ENCODE data around the gene CEP63. TPM values are rescaled to one million over a fixed set of nuclear protein-coding genes. Genes with fewer than 3 reads are reported as not detected.

CEP63 gene
- total RNA-seq, 1 experiment from 2014 or later, result 19.1 TPM

- POLR2A ChIA-PET, result no interaction called here
- intact Hi-C loops (cut with micrococcal nuclease), result no loop called here
- RAD21 ChIA-PET (ENCODE audit: low non-redundant PET in 1 of 2, low total read pairs in 2 of 2, uncharacterized antibody in 2 of 2, unreplicated experiment in 2 of 2), result no interaction called here
- Histone ChIP-seq H3K27ac (ENCODE audit: low read depth, low read length) (no peak overlapping the region), H3K4me1 (ENCODE audit: control insufficient read depth in 1 of 2, insufficient read depth in 2 of 2, low read length in 2 of 2) (no peaks in the 10 kb centered on the region), H3K9me3 (ENCODE audit: control insufficient read depth in 1 of 2, insufficient read depth in 1 of 2, low read depth in 1 of 2, low read length in 2 of 2) (no peaks in the 10 kb centered on the region), H4K20me1 (ENCODE audit: insufficient read depth) (no peaks in the 10 kb centered on the region), H3K9me2 (ENCODE audit: insufficient read depth) (no peaks in the 10 kb centered on the region), H2AFZ (ENCODE audit: low read depth, low read length, poor library complexity, severe bottlenecking) (no peak overlapping the region), H3K79me2 (ENCODE audit: insufficient read depth, low read length) (no peaks in the 10 kb centered on the region), H3K36me3 (ENCODE audit: control insufficient read depth in 1 of 2, insufficient read depth in 2 of 2, low read length in 2 of 2) (no peaks in the 10 kb centered on the region), H3K9ac (ENCODE audit: low read length) (no peak overlapping the region), H3K4me3 (replicated peaks in 1 of 2; ENCODE audit: low read depth in 1 of 2, low read length in 2 of 2) (no peak overlapping the region), H3K27me3 (ENCODE audit: insufficient read depth, low read length) (no peaks in the 10 kb centered on the region), H3K4me2 (ENCODE audit: low read length) (no peak overlapping the region)
- TF ChIP-seq CBX3 (IDR thresholded peaks at IDR 0.05; ENCODE audit: low read depth) (no peak), EZH2phosphoT487 (IDR thresholded peaks at IDR 0.05; ENCODE audit: borderline replicate concordance) (no peak), REST (IDR thresholded peaks at IDR 0.05; ENCODE audit: low read depth) (no peak), ZNF274 (IDR thresholded peaks at IDR 0.05; ENCODE audit: low read depth, low read length) (no peak), SP1 (IDR thresholded peaks at IDR 0.05; ENCODE audit: low read depth) (no peak)
- no peak for ATAC-seq
- CTCF ChIA-PET, result no interaction called here
- no TSS peak for BruUV-seq (replicated peaks)
- no peak for DNase-seq (ENCODE audit: low read depth, low spot score)
Measured at GRCh38 chr3:134619301-134619615, 133.4 kb downstream of the CEP63 start.

GRCh38 chr3:134619884-134620445 is 134.1 kb downstream of the CEP63 start:
- H3K4me3 ChIP-seq (replicated peaks in 1 of 2; ENCODE audit: low read depth in 1 of 2, low read length in 2 of 2), result no peak overlapping the region
- ChIA-PET CTCF (no interaction called here), RAD21 (ENCODE audit: low non-redundant PET in 1 of 2, low total read pairs in 2 of 2, uncharacterized antibody in 2 of 2, unreplicated experiment in 2 of 2) (no interaction called here), POLR2A (no interaction called here)
- no peak overlapping the region for H2AFZ ChIP-seq (ENCODE audit: low read depth, low read length, poor library complexity, severe bottlenecking)
- no peaks in the 10 kb centered on the region for H3K4me1 ChIP-seq (ENCODE audit: control insufficient read depth in 1 of 2, insufficient read depth in 2 of 2, low read length in 2 of 2)
- H3K27ac ChIP-seq (ENCODE audit: low read depth, low read length), result no peak overlapping the region
- H3K4me2 ChIP-seq (ENCODE audit: low read length), result no peak overlapping the region
- intact Hi-C loops (cut with micrococcal nuclease), result no loop called here
- H3K9me3 ChIP-seq (ENCODE audit: control insufficient read depth in 1 of 2, insufficient read depth in 1 of 2, low read depth in 1 of 2, low read length in 2 of 2), result no peaks in the 10 kb centered on the region
- H3K79me2 ChIP-seq (ENCODE audit: insufficient read depth, low read length), result no peaks in the 10 kb centered on the region
- no peaks in the 10 kb centered on the region for H3K9me2 ChIP-seq (ENCODE audit: insufficient read depth)
- DNase-seq (ENCODE audit: low read depth, low spot score) (no peak), ATAC-seq (no peak)
- H3K36me3 ChIP-seq (ENCODE audit: control insufficient read depth in 1 of 2, insufficient read depth in 2 of 2, low read length in 2 of 2), result no peaks in the 10 kb centered on the region
- no TSS peak for BruUV-seq (replicated peaks)
- no peak overlapping the region for H3K9ac ChIP-seq (ENCODE audit: low read length)
- H4K20me1 ChIP-seq (ENCODE audit: insufficient read depth), result no peaks in the 10 kb centered on the region
- H3K27me3 ChIP-seq (ENCODE audit: insufficient read depth, low read length), result no peaks in the 10 kb centered on the region
- TF ChIP-seq RAD21 (IDR thresholded peaks at IDR 0.05; ENCODE audit: low read depth), result no peak
- TF ChIP-seq POLR2AphosphoS5 (IDR thresholded peaks at IDR 0.05; ENCODE audit: low read depth, low read length), result no peak
- no peak for TF ChIP-seq SP1 (IDR thresholded peaks at IDR 0.05; ENCODE audit: low read depth)
- TF ChIP-seq EZH2 (IDR thresholded peaks at IDR 0.05), result no peak
- no peak for TF ChIP-seq TCF7L2 (IDR thresholded peaks at IDR 0.05; ENCODE audit: borderline replicate concordance, extremely low read depth, insufficient read depth, insufficient read length)
- TF ChIP-seq REST (IDR thresholded peaks at IDR 0.05; ENCODE audit: low read depth), result no peak
- TF ChIP-seq SRF (IDR thresholded peaks at IDR 0.05; ENCODE audit: low read depth), result no peak
- TF ChIP-seq SIN3A (IDR thresholded peaks at IDR 0.05; ENCODE audit: low read depth), result no peak
- TF ChIP-seq YY1 (IDR thresholded peaks at IDR 0.05; ENCODE audit: extremely low read depth, insufficient replicate concordance, low read depth, low read length), result no peak
- no peak for TF ChIP-seq ZNF274 (IDR thresholded peaks at IDR 0.05; ENCODE audit: low read depth, low read length)
- TF ChIP-seq ATF3 (IDR thresholded peaks at IDR 0.05), result no peak
- TF ChIP-seq FOSL1 (IDR thresholded peaks at IDR 0.05; ENCODE audit: low read depth), result no peak

Measured in HCT116 (cell line).